Fibroblast of lung (primary cell): ENCODE data around the gene UNC45A.

Source experiments
- CTCF ChIP-seq, 2 donors: IDR thresholded peaks in 1 of 2; conservative IDR thresholded peaks in 1 of 2; 1 replicate in 1 of 2; 2 replicates in 1 of 2; pipeline ENCODE4 v1.5.1; 2011 to 2012; ENCODE audit warnings: low read length in 2 of 2, control low read depth in 1 of 2, inconsistent platforms in 1 of 2, low read depth in 1 of 2, mild to moderate bottlenecking in 1 of 2
- EZH2 ChIP-seq: IDR thresholded peaks from 2 replicates; pipeline ENCODE4 v1.5.1; 2012; ENCODE audit warnings: low read length, control low read depth, mild to moderate bottlenecking; ENCODE audit errors: missing control alignments

- TF ChIP-seq EZH2 (no peak), CTCF (conservative IDR thresholded peaks at IDR 0.05 in 1 of 2, IDR thresholded peaks at IDR 0.05 in 1 of 2; ENCODE audit: low read depth in 1 of 2, low read length in 2 of 2) (no peak)
Measured at GRCh38 chr15:90916461-90916860, 18.6 kb upstream of the UNC45A start.
